Testis (tissue), 3 donors: ENCODE measurements around the gene CXXC5. TPM values are rescaled to one million over a fixed set of nuclear protein-coding genes. Genes with fewer than 3 reads are reported as not detected.

Source experiments
- DNase-seq: peaks from one replicate; pipeline ENCODE4 v3.0.0-alpha.2; 2019
- H3K27ac ChIP-seq, 2 donors: fragments of 200-600 bp; sonication (generic); one replicate each; pipeline ENCODE4 v1.5.1; 2019
- H3K27me3 ChIP-seq: fragments of 200-600 bp; sonication (generic); one replicate; pipeline ENCODE4 v1.5.1; 2019
- H3K36me3 ChIP-seq: fragments of 200-600 bp; sonication (generic); one replicate; pipeline ENCODE4 v1.5.1; 2017; ENCODE audit warnings: low read depth; ENCODE audit errors: missing control alignments
- H3K4me1 ChIP-seq: fragments of 200-600 bp; sonication (generic); one replicate; pipeline ENCODE4 v1.5.1; 2019
- H3K4me3 ChIP-seq, 2 donors: fragments of 200-600 bp; sonication (generic); one replicate each; pipeline ENCODE4 v1.5.1; 2017 to 2019
- H3K9me3 ChIP-seq: fragments of 200-600 bp; sonication (generic); one replicate; pipeline ENCODE4 v1.5.1; 2017
- CTCF ChIP-seq, 3 experiments: fragments of 450-650 bp in 2 of 3; fragments of 200-600 bp in 1 of 3; sonication (generic) in 1 of 3; IDR thresholded peaks; one replicate each; pipeline ENCODE4 v1.5.1; 2016 to 2019; ENCODE audit warnings: antibody characterized with exemption in 3 of 3, mild to moderate bottlenecking in 2 of 3, moderate library complexity in 1 of 3
- POLR2A ChIP-seq: fragments of 450-650 bp; IDR thresholded peaks from one replicate; pipeline ENCODE4 v1.6.1; 2017; ENCODE audit warnings: antibody characterized with exemption, mild to moderate bottlenecking, moderate library complexity
- WGBS, 2 donors: methylation state at CpG; one replicate each; pipeline ENCODE4 v1.1.5; 2018; 5-methylcytosine and 5-hydroxymethylcytosine counted together
- intact Hi-C: fragments of 100-400 bp; cut with DNase I; formaldehyde crosslinking; loops from one replicate; pipeline ENCODE4 v1.15.1; 2023; ENCODE audit warnings: low total_unique reads
- polyA plus RNA-seq: library from polyadenylated mRNA; stranded (reverse); fragments of 350-450 nt; fragmentation: Illumina TruSeq; extraction: RNeasy Lipid Tissue Mini Kit (QIAGEN cat#74804); gene quantifications from one replicate; pipeline ENCODE4 v1.2.3, GENCODE V29; 2014; ENCODE audit warnings: low read depth, low replicate concordance; ENCODE audit not compliant: insufficient read depth
- total RNA-seq, 2 donors: library from RNA; depleted of rRNA; stranded (reverse); fragments of >200 nt; gene quantifications; one replicate each; pipeline ENCODE4 v1.2.3, GENCODE V29; 2016

The CXXC5 gene
- total and polyA plus RNA-seq, 3 donors from 2014 or later, result 71.1 to 94.7 (median 78.3) TPM

GRCh38 chr5:139682016-139682975 lies 34.1 kb downstream of the CXXC5 start:
- no peak for DNase-seq
- WGBS, 2 donors, result 88 to 92% methylated on average over 25 to 29 of the region's 29 CpGs
- Histone ChIP-seq H3K9me3 (no peaks in the 10 kb centered on the region), H3K27me3 (no peaks in the 10 kb centered on the region), H3K4me3 (no peak overlapping the region), H3K36me3 (no peaks in the 10 kb centered on the region), H3K27ac (no peak overlapping the region), H3K4me1 (peaks cover 7% of the 10 kb centered on the region)
- intact Hi-C loops, result no loop called here
- TF ChIP-seq CTCF (IDR thresholded peaks at IDR 0.05) (no peak), POLR2A (no peak)

GRCh38 chr5:139683295-139684271 lies 35.4 kb downstream of the CXXC5 start:
- no peak for TF ChIP-seq CTCF (IDR thresholded peaks at IDR 0.05)
- TF ChIP-seq POLR2A, result no peak
- Histone ChIP-seq H3K27ac (no peak overlapping the region), H3K36me3 (no peaks in the 10 kb centered on the region), H3K9me3 (no peaks in the 10 kb centered on the region), H3K4me3 (no peak overlapping the region), H3K4me1 (peaks cover 5% of the 10 kb centered on the region), H3K27me3 (no peaks in the 10 kb centered on the region)
- no peak for DNase-seq
- intact Hi-C loops, result no loop called here
- 74 to 80% methylated on average over 20 of the region's 20 CpGs for WGBS, 2 donors

GRCh38 chr5:139684350-139684880 lies 36.3 kb downstream of the CXXC5 start:
- no peak overlapping the region for H3K4me3 ChIP-seq
- no peaks in the 10 kb centered on the region for H3K36me3 ChIP-seq
- H3K27me3 ChIP-seq, result no peaks in the 10 kb centered on the region
- H3K27ac ChIP-seq, result no peak overlapping the region
- TF ChIP-seq CTCF (IDR thresholded peaks at IDR 0.05) (no peak), POLR2A (no peak)
- DNase-seq, result no peak
- 78 to 89% methylated on average over 6 to 7 of the region's 7 CpGs for WGBS, 2 donors
- intact Hi-C loops, result no loop called here
- H3K4me1 ChIP-seq, result peaks cover 3% of the 10 kb centered on the region
- H3K9me3 ChIP-seq, result no peaks in the 10 kb centered on the region

GRCh38 chr5:139684881-139685749 lies 37.0 kb downstream of the CXXC5 start:
- Histone ChIP-seq H3K27me3 (no peaks in the 10 kb centered on the region), H3K27ac (no peak overlapping the region), H3K4me3 (no peak overlapping the region), H3K4me1 (peaks cover 3% of the 10 kb centered on the region), H3K36me3 (no peaks in the 10 kb centered on the region), H3K9me3 (no peaks in the 10 kb centered on the region)
- 54 to 84% methylated on average over 5 to 19 of the region's 19 CpGs for WGBS, 2 donors
- no peak for DNase-seq
- intact Hi-C loops, result no loop called here
- TF ChIP-seq POLR2A (no peak), CTCF (IDR thresholded peaks at IDR 0.05) (no peak)
